ENCODE data around the gene SPACA6. TPM values are rescaled to one million over a fixed set of nuclear protein-coding genes. Genes with fewer than 3 reads are reported as not detected.

Gene SPACA6
- total and polyA plus RNA-seq, 2 of the 8 experiments (the other 6 are each of a cell fraction or from before 2014, with no cell fraction given) = 7.1 to 7.5 TPM

GRCh38 chr19:51739466-51740213 is 46.5 kb downstream of the SPACA6 start:
- POLR2A ChIA-PET (ENCODE audit: partially characterized antibody) = no interaction called here
- WGBS, 2 experiments (ENCODE audit: extremely low coverage in 1 of 2, insufficient coverage in 1 of 2, insufficient read length in 1 of 2, insufficient replicate concordance in 2 of 2, low coverage in 1 of 2, low lambda C conversion rate in 2 of 2, missing lambda C conversion rate in 1 of 2) = 75% methylated on average over 13 of the region's 13 CpGs; no CpG with 5 or more reads in 1 of the 2 experiments

More at GRCh38 chr19:51739466-51740213, 46.5 kb downstream of the SPACA6 start:
- no peaks in the 10 kb centered on the region for H4K20me1 ChIP-seq (replicated peaks in 1 of 2; ENCODE audit: control insufficient read depth in 1 of 2, insufficient read depth in 2 of 2, low read length in 2 of 2)
- H2BK15ac ChIP-seq (ENCODE audit: low read length) = no peak overlapping the region
- no peak overlapping the region for H3K56ac ChIP-seq (replicated peaks; ENCODE audit: insufficient read length, low read depth, low read length)
- no peaks in the 10 kb centered on the region for H3K79me1 ChIP-seq (ENCODE audit: low read depth, low read length)
- no peak overlapping the region for H3K4ac ChIP-seq (replicated peaks; ENCODE audit: insufficient read length, low read depth, low read length)
- H2BK12ac ChIP-seq (ENCODE audit: low read depth, low read length) = no peak overlapping the region
- no peak overlapping the region for H3K18ac ChIP-seq (ENCODE audit: extremely low read depth, low read length)
- H3K4me3 ChIP-seq (ENCODE audit: extremely low read depth in 1 of 4, insufficient read depth in 2 of 4, low read depth in 3 of 4, low read length in 4 of 4) = no peak overlapping the region
- H3K9me3 ChIP-seq (ENCODE audit: insufficient read depth in 2 of 2, low read depth in 1 of 2, low read length in 1 of 2) = no peaks in the 10 kb centered on the region
- no peak overlapping the region for H4K5ac ChIP-seq (ENCODE audit: insufficient read length, low read depth, low read length)
- H3K27me3 ChIP-seq (replicated peaks in 1 of 4; ENCODE audit: control insufficient read depth in 3 of 4, extremely low read depth in 1 of 4, insufficient read depth in 3 of 4, low read length in 3 of 4) = no peaks in the 10 kb centered on the region
- H4K8ac ChIP-seq (ENCODE audit: extremely low read depth, insufficient read depth, low read length) = no peak overlapping the region
- H3K27ac ChIP-seq (ENCODE audit: low read depth, low read length) = no peak overlapping the region
- TF ChIP-seq RNF2 (IDR thresholded peaks at IDR 0.05; ENCODE audit: borderline replicate concordance, low read depth, low read length, missing control alignments, poor library complexity, severe bottlenecking) (no peak), SP1 (IDR thresholded peaks at IDR 0.05; ENCODE audit: low read depth, low read length) (no peak), EGR1 (IDR thresholded peaks at IDR 0.05; ENCODE audit: borderline replicate concordance, low read depth, low read length) (no peak)
- no peak overlapping the region for H3K14ac ChIP-seq (ENCODE audit: insufficient read length)
- no peak overlapping the region for H2AFZ ChIP-seq (ENCODE audit: low read length)
- DNase-seq (ENCODE audit: low read depth in 1 of 2, low spot score in 2 of 2) = no peak
- no peak overlapping the region for H2BK5ac ChIP-seq (ENCODE audit: low read depth, low read length)
- no peaks in the 10 kb centered on the region for H3K79me2 ChIP-seq (ENCODE audit: control insufficient read depth in 1 of 2, insufficient read depth in 2 of 2, low read length in 2 of 2)
- no peaks in the 10 kb centered on the region for H3K36me3 ChIP-seq (ENCODE audit: control insufficient read depth in 2 of 4, insufficient read depth in 4 of 4, low read length in 3 of 4)
- no peak overlapping the region for H4K91ac ChIP-seq (replicated peaks; ENCODE audit: insufficient read length, low read length)
- no peaks in the 10 kb centered on the region for H3K23me2 ChIP-seq (ENCODE audit: low read depth, low read length)
- no peak overlapping the region for H2AK5ac ChIP-seq (ENCODE audit: low read depth, low read length)
- H3K4me2 ChIP-seq (ENCODE audit: insufficient read depth in 1 of 2, low read depth in 2 of 2, low read length in 2 of 2) = no peak overlapping the region
- CTCF ChIA-PET (ENCODE audit: partially characterized antibody) = interaction anchor here (1.0 kb wide), 1 partner anchor 1558 kb away, joined by 3 read pairs; no protein-coding TSS in a partner anchor
- no peak overlapping the region for H3K23ac ChIP-seq (ENCODE audit: insufficient read length)
- H2BK20ac ChIP-seq (ENCODE audit: low read length) = no peak overlapping the region
- H2BK120ac ChIP-seq (replicated peaks; ENCODE audit: low read depth, low read length) = no peak overlapping the region
- no peaks in the 10 kb centered on the region for H3K4me1 ChIP-seq (replicated peaks in 1 of 4; ENCODE audit: control insufficient read depth in 3 of 4, insufficient read depth in 4 of 4, low read length in 3 of 4)
- no peak for FAIRE-seq
- H3K9ac ChIP-seq (replicated peaks in 1 of 4; ENCODE audit: extremely low read depth in 1 of 4, low read depth in 3 of 4, low read length in 3 of 4) = no peak overlapping the region
